ENCODE results near the gene TSPAN11.

TSPAN11 gene

GRCh38 chr12:30977537-30978349 lies 51.2 kb downstream of the TSPAN11 start:
- DNase-seq (ENCODE audit: extremely low read depth in 1 of 2, low read depth in 1 of 2) = no peak

DNA sequence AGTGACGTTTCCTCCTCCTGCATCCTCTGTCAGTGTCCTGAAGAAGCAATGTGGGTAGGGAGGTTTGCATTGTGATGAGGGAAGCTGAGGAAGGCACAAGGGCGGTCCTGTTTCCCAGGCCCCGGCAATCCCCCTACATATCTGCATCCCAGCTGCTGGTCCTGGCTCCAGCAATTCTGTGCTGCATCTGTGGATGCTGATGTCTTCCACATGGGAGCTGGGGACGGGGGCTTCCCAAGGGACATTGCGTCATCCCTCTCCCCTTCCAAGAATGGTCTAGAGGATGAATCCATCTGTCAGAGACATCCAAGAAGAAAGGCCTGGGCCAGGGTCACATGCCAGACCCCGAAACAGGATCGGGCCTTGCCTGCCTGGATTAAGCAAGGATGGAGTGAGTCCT lies 52.1 kb downstream of the TSPAN11 start:
- no peak for DNase-seq (ENCODE audit: extremely low read depth in 1 of 2, low read depth in 1 of 2)

- DNase-seq (ENCODE audit: extremely low read depth in 1 of 2, low read depth in 1 of 2) = no peak
Observed at GRCh38 chr12:30979371-30980259, 53.1 kb downstream of the TSPAN11 start.

GRCh38 chr12:30980955-30981662 lies 54.6 kb downstream of the TSPAN11 start:
- no peak for DNase-seq (ENCODE audit: extremely low read depth in 1 of 2, low read depth in 1 of 2)

- no peak for DNase-seq (ENCODE audit: extremely low read depth in 1 of 2, low read depth in 1 of 2)
Observed at GRCh38 chr12:30982413-30982812, 55.9 kb downstream of the TSPAN11 start.

DNA sequence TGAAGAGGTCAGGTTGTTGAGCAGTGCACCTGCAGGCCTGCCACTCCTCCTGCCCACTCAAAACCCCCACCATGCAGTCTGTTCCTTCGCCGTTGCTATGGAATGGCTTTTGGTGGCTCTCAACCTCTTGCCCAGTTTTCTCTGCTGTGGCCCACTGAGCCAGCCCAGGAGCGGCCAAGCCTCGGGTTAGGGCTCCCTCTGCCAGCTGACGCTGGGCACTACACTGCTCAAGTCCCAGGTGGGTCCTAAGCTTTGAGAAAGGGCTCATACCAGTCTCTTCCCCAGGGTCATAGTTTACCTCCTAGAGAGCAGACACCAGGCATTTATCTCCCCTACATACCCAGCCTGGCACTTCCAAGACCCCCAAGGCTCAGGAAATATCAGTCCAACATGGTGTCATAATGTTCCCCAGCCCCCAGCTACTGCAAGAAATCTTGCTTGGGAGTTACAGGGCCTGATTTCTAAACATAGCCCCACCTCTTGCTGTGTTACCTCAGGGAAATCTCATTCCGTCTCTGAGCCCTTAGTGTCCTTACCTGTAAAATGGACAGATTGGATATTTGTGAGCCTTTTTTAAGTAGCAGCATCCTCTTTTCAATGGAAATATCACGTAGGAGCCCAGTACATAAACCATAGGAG lies 59.4 kb downstream of the TSPAN11 start:
- no peak for DNase-seq (ENCODE audit: extremely low read depth in 1 of 2, low read depth in 1 of 2)

DNA sequence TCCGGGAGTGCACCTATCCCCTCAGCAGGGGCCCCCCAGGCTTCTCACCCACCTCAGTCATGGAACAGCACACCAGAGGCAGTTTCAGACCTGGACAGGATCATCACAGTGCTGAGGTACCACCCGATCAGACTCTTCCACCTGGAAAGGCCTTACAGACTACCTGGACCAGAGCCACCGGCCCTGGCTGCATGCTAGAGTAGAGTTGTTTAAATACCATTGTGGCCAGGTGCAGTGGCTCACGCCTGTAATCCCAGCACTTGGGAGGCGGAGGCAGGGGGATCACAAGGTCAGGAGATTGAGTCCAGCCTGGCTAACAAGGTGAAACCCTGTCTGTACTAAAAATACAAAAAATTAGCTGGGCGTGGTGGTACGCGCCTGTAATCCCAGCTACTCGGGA lies 61.5 kb downstream of the TSPAN11 start:
- no peak for DNase-seq (ENCODE audit: extremely low read depth in 1 of 2, low read depth in 1 of 2)

DNA sequence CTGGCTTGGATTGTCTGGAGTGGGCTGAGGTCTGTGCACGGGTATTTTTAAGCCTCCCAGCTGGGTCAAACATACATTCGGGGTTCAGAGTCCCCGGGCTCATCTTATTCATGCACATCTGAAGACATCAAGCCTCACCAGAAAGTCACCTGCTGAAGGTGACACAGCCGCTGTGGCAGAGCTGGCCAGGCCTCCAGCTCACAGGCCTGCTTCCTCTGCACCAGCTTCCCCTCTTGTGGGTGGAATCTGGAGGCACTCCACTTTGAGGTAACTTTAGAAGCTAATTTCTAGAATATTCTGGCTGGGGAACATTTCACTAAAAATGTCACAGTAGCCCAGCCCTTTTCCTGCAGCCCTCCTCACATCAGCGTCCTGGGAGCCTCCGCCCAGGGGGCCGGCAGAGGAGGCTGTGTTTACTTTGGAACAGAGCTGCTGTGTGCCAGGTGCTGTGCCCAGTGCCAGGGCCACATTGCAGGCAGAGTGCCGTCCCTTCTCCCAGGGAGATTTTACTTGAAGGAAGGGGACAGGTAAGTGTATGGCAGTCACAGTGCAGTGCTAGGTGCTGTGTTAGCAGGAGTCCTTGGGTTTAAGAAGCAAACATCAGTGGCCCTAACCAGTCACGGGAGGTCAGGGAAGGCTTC lies 62.2 kb downstream of the TSPAN11 start:
- no peak for DNase-seq (ENCODE audit: extremely low read depth in 1 of 2, low read depth in 1 of 2)

DNA sequence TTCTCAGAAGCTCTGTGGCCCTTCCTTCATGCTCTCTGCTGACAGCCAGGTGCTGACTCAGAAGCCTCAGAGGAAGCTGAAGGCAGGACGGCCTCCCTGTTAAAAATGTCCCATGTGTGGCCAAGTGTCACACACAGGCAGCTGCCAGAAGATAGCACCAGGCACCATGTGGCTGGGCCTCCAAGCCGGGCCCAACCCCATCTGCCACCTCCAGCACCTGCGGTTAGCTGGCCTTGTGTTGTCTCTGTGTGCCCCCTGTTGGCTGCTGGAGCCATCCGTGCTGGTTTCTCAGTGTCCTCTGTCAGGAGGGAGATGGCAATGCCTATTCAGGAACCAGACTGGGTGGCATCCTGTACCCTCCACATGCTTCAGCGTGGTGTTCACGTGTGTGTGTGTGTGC lies 63.2 kb downstream of the TSPAN11 start:
- DNase-seq (ENCODE audit: extremely low read depth in 1 of 2, low read depth in 1 of 2) = no peak

- no peak for DNase-seq (ENCODE audit: extremely low read depth in 1 of 2, low read depth in 1 of 2)
Observed at GRCh38 chr12:30990316-30990715, 63.8 kb downstream of the TSPAN11 start.

DNA sequence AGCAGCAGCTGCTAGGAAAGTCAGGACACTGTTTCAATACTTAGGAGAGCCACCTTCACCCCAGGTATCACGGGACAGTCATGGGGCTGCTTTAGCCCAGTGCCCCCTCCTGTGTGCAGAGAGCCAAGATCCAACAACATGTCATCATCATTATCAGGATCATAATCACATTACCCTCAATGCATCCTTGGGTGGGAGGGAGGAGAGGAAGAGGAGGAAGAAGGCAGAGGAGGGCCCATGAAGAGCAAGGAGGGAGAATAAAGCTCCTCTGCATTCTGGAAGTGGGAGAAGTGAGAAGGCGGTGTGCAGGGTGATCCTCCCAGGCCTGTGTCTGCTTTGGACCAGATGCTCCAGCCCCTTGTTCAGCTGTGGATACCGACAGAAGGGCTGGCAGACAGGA lies 64.2 kb downstream of the TSPAN11 start:
- no peak for DNase-seq (ENCODE audit: extremely low read depth in 1 of 2, low read depth in 1 of 2)

DNA sequence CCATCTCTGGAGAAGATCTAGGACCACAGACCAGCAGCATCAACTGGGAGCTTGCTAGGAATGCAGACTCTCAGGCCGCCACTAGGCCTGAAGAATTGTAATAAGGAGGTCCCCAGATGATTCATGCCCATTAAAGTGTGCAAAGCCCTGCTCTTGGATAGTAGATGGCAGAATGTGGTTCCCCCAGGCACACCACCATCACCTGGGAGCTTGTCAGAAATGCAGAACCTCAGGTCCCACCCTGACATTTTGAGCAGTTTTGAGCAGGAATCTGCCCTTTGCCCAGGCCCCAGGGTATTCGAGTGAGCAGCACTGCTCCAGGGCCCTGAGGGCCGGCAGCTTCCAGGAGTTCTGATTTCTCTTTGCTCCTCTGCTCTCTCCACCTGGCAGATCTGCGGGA lies 64.9 kb downstream of the TSPAN11 start:
- DNase-seq (ENCODE audit: extremely low read depth in 1 of 2, low read depth in 1 of 2) = no peak

DNA sequence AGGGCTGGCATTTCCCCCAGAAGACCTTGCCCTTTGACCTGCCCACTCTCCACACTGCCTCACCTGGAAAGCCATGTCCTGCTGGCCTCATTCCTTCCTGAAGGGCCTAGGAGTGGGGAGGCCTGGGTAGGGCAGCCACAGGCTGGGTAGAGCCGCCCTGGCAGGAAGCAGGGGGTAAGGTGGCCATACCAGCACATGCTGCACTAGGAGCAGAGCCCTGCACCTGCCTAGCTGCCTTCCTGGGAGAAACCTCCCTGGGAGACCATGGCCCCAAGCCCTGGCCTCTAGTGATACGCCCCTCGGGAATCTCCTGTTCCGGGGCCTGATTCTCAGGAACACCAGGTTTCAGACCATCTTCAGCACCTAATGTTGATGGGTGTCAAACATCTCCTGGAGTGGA lies 65.8 kb downstream of the TSPAN11 start:
- DNase-seq (ENCODE audit: extremely low read depth in 1 of 2, low read depth in 1 of 2) = no peak

DNA sequence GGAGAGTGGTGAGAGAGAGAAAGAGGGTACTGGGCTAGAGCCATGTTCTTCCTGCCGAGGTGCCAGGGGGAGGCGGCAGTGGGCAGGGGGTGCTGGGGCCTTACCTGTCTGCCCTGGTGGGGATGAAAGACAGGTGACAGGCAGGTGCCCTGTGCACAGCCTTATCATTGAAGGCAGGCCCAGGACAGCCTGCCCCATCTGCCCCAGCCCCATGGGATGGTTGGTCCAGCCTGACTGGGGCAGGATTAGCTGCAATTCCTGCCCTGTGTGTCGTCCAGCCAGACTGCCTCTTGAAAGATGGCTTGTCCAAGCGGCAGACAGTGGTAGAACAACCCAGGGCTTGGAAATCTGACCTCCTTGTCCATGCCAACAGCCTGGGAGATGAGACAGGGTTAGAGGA lies 67.2 kb downstream of the TSPAN11 start:
- DNase-seq (ENCODE audit: extremely low read depth in 1 of 2, low read depth in 1 of 2) = no peak

DNA sequence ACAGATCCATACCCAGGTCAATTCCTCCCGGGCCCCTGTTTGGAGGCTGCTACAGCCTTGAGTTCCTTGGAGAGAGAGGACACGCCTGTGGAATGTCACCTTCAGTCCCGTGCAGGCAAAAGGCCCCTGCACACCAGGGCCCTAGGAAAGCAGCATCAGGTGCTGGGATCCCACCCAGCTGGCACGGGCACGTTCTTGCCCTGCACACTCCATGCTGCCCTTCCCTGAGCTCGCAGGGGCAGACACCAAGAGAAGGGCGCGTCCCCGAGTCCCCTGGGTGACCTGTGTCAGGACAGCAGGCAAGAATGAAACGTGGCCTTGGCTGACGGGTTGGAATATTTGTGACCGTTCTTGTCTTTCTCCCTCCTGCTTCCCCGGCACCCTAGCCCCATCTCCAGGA lies 67.7 kb downstream of the TSPAN11 start:
- no peak for DNase-seq (ENCODE audit: extremely low read depth in 1 of 2, low read depth in 1 of 2)

- no peak for DNase-seq (ENCODE audit: extremely low read depth in 1 of 2, low read depth in 1 of 2)
Observed at GRCh38 chr12:30996255-30996654, 69.7 kb downstream of the TSPAN11 start.

DNA sequence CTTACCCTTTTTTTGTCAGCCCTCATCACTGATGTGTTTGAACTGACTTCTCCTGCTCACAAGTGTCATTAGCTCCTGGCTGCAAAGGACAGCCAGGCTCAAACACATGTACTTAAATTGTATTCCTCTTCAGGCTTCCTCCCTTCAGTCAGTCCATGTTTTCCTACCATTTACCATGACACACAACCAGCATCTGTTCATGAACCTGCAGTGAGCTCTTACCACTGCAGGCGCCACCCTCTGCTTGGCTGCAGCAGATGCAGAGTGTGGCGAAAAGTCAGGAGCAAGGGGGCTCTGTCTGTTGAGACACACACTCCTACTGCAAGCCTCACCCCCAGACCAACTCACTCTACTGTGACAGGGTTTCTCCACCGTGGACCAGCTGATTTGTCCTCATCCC lies 70.2 kb downstream of the TSPAN11 start:
- no peak for DNase-seq (ENCODE audit: extremely low read depth in 1 of 2, low read depth in 1 of 2)

GRCh38 chr12:30997685-30998440 lies 71.3 kb downstream of the TSPAN11 start:
- no peak for DNase-seq (ENCODE audit: extremely low read depth in 1 of 2, low read depth in 1 of 2)

GRCh38 chr12:30999011-30999410 lies 72.5 kb downstream of the TSPAN11 start:
- no peak for DNase-seq (ENCODE audit: extremely low read depth in 1 of 2, low read depth in 1 of 2)

DNA sequence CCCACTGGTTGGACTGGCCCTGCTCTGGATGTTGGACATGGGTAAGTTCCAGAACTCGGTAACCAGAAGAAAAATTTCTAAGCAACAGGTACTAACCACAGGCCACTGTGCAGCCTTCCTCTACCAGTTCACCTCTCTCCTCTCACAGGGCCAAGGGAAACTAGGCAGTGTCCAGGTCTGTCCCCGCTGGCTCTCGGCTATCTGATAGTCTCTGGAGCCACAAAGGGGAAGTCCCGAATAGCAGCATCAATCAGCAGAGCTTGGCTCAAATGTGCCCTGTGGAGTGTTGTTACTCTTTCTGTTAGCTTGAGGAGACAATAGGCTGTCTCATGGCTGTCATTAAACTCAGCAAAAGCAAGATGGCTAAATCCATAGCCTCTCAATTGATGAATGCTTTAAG lies 73.2 kb downstream of the TSPAN11 start:
- no peak for DNase-seq (ENCODE audit: extremely low read depth in 1 of 2, low read depth in 1 of 2)
